Measurements from ENCODE around the gene LRRC4C. TPM values are rescaled to one million over a fixed set of nuclear protein-coding genes. Genes with fewer than 3 reads are reported as not detected.
"Not testable (repeated sequence)": the region's sequence is repeated elsewhere in the genome, so short reads cannot be mapped to it uniquely, and the experiment has no call there.

Gene LRRC4C
- total RNA-seq, 2 donors from 2014 or later, result 0.95 to 3.2 TPM

GRCh38 chr11:40877981-40878380 lies 581.5 kb downstream of the LRRC4C start:
- DNase-seq (ENCODE audit: low spot score) (no peak), ATAC-seq (ENCODE audit: insufficient number of reproducible peaks, low FRiP score, low read depth) (no peak)
- no peaks in the 10 kb centered on the region for H3K4me1 ChIP-seq (ENCODE audit: control insufficient read depth in 1 of 2, low read depth in 2 of 2)
- TF ChIP-seq CTCF (IDR thresholded peaks at IDR 0.05), result no peak
- no peaks in the 10 kb centered on the region for H3K27me3 ChIP-seq (replicated peaks; ENCODE audit: insufficient read depth)
- H3K4me3 ChIP-seq, result no peak overlapping the region
- H3K36me3 ChIP-seq, result no peaks in the 10 kb centered on the region
- H3K9me3 ChIP-seq, result no peaks in the 10 kb centered on the region
- H3K27ac ChIP-seq, result no peak overlapping the region

- TF ChIP-seq CTCF (IDR thresholded peaks at IDR 0.05), result no peak
- no peaks in the 10 kb centered on the region for H3K9me3 ChIP-seq
- ATAC-seq (ENCODE audit: insufficient number of reproducible peaks, low FRiP score, low read depth) (no peak), DNase-seq (ENCODE audit: low spot score) (no peak)
- H3K27ac ChIP-seq, result no peak overlapping the region
- no peak overlapping the region for H3K4me3 ChIP-seq
- no peaks in the 10 kb centered on the region for H3K27me3 ChIP-seq (replicated peaks; ENCODE audit: insufficient read depth)
- H3K36me3 ChIP-seq, result no peaks in the 10 kb centered on the region
- H3K4me1 ChIP-seq (ENCODE audit: control insufficient read depth in 1 of 2, low read depth in 2 of 2), result no peaks in the 10 kb centered on the region
Measured at GRCh38 chr11:40877256-40877655, 582.2 kb downstream of the LRRC4C start.

- Histone ChIP-seq H3K9me3 (no peaks in the 10 kb centered on the region), H3K36me3 (no peaks in the 10 kb centered on the region), H3K4me3 (no peak overlapping the region), H3K4me1 (ENCODE audit: control insufficient read depth in 1 of 2, low read depth in 2 of 2) (no peaks in the 10 kb centered on the region), H3K27ac (no peak overlapping the region), H3K27me3 (replicated peaks; ENCODE audit: insufficient read depth) (no peaks in the 10 kb centered on the region)
- no peak for DNase-seq (ENCODE audit: low spot score)
- no peak for TF ChIP-seq CTCF (IDR thresholded peaks at IDR 0.05)
- no peak for ATAC-seq (ENCODE audit: insufficient number of reproducible peaks, low FRiP score, low read depth)
Measured at GRCh38 chr11:40867991-40868632, 591.3 kb downstream of the LRRC4C start.

GRCh38 chr11:40857754-40858153 lies 601.7 kb downstream of the LRRC4C start:
- not testable (repeated sequence) for H3K36me3 ChIP-seq; H3K27ac ChIP-seq; ATAC-seq (ENCODE audit: insufficient number of reproducible peaks, low FRiP score, low read depth); H3K4me3 ChIP-seq; H3K27me3 ChIP-seq (replicated peaks; ENCODE audit: insufficient read depth); DNase-seq (ENCODE audit: low spot score); H3K9me3 ChIP-seq; H3K4me1 ChIP-seq (ENCODE audit: control insufficient read depth in 1 of 2, low read depth in 2 of 2)

- Histone ChIP-seq H3K27ac (no peak overlapping the region), H3K27me3 (replicated peaks; ENCODE audit: insufficient read depth) (no peaks in the 10 kb centered on the region), H3K4me3 (no peak overlapping the region), H3K36me3 (no peaks in the 10 kb centered on the region), H3K4me1 (ENCODE audit: control insufficient read depth in 1 of 2, low read depth in 2 of 2) (no peaks in the 10 kb centered on the region), H3K9me3 (no peaks in the 10 kb centered on the region)
- ATAC-seq (ENCODE audit: insufficient number of reproducible peaks, low FRiP score, low read depth), result no peak
- no peak for TF ChIP-seq CTCF (IDR thresholded peaks at IDR 0.05)
- DNase-seq (ENCODE audit: low spot score), result no peak
Measured at GRCh38 chr11:40842750-40843339, 616.6 kb downstream of the LRRC4C start.

GRCh38 chr11:40841231-40841630 lies 618.2 kb downstream of the LRRC4C start:
- no peak for TF ChIP-seq CTCF (IDR thresholded peaks at IDR 0.05)
- H3K9me3 ChIP-seq, result no peaks in the 10 kb centered on the region
- no peaks in the 10 kb centered on the region for H3K4me1 ChIP-seq (ENCODE audit: control insufficient read depth in 1 of 2, low read depth in 2 of 2)
- no peak overlapping the region for H3K27ac ChIP-seq
- H3K36me3 ChIP-seq, result no peaks in the 10 kb centered on the region
- no peak overlapping the region for H3K4me3 ChIP-seq
- ATAC-seq (ENCODE audit: insufficient number of reproducible peaks, low FRiP score, low read depth), result no peak
- no peak for DNase-seq (ENCODE audit: low spot score)
- no peaks in the 10 kb centered on the region for H3K27me3 ChIP-seq (replicated peaks; ENCODE audit: insufficient read depth)
